T-helper 1 cell treated with Interleukin-12 subunit alpha and Interleukin-12 subunit beta and Interleukin-4 antibody, amounts not matched to agents 30 μg/mL and 1 μg/mL, for 36 hours (primary cell): ENCODE data around the gene SHOX.
"Not testable (repeated sequence)": the region's sequence is repeated elsewhere in the genome, so short reads cannot be mapped to it uniquely, and the experiment has no call there.

Source experiments
- H3K27ac Mint-ChIP-seq: one replicate; pipeline ENCODE4 v1.8.0; 2021; ENCODE audit warnings: mild to moderate bottlenecking, mixed read lengths
- H3K27me3 Mint-ChIP-seq: one replicate; pipeline ENCODE4 v1.8.0; 2021; ENCODE audit warnings: low read depth, mixed read lengths
- H3K36me3 Mint-ChIP-seq: one replicate; pipeline ENCODE4 v1.8.0; 2021; ENCODE audit warnings: low read depth, mixed read lengths
- H3K4me1 Mint-ChIP-seq: one replicate; pipeline ENCODE4 v1.8.0; 2021; ENCODE audit warnings: low read depth, mixed read lengths
- H3K4me3 Mint-ChIP-seq: one replicate; pipeline ENCODE4 v1.8.0; 2021; ENCODE audit warnings: mild to moderate bottlenecking, moderate library complexity, mixed read lengths
- H3K9me3 Mint-ChIP-seq: one replicate; pipeline ENCODE4 v1.8.0; 2021; ENCODE audit warnings: mixed read lengths

SHOX gene

GRCh38 chrX:639151-639550 lies 8.6 kb downstream of the SHOX start:
- Mint-ChIP-seq H3K4me1 (no peaks in the 10 kb centered on the region), H3K27ac (no peak overlapping the region), H3K4me3 (no peak overlapping the region), H3K27me3 (peaks cover 44% of the 10 kb centered on the region), H3K9me3 (no peaks in the 10 kb centered on the region), H3K36me3 (peaks cover 2% of the 10 kb centered on the region)

GRCh38 chrX:640641-641040 lies 10.1 kb downstream of the SHOX start:
- H3K36me3 Mint-ChIP-seq = peaks cover 2% of the 10 kb centered on the region
- H3K4me1 Mint-ChIP-seq = no peaks in the 10 kb centered on the region
- H3K4me3 Mint-ChIP-seq = no peak overlapping the region
- H3K9me3 Mint-ChIP-seq = no peaks in the 10 kb centered on the region
- no peak overlapping the region for H3K27ac Mint-ChIP-seq
- peaks cover 44% of the 10 kb centered on the region for H3K27me3 Mint-ChIP-seq

GRCh38 chrX:641671-642435 lies 11.3 kb downstream of the SHOX start:
- Mint-ChIP-seq H3K4me1 (no peaks in the 10 kb centered on the region), H3K27ac (no peak overlapping the region)

GRCh38 chrX:642436-643240 lies 12.0 kb downstream of the SHOX start:
- no peak overlapping the region for H3K27ac Mint-ChIP-seq
- H3K4me1 Mint-ChIP-seq = no peaks in the 10 kb centered on the region
- no peaks in the 10 kb centered on the region for H3K9me3 Mint-ChIP-seq
- H3K36me3 Mint-ChIP-seq = peaks cover 2% of the 10 kb centered on the region
- peaks cover 38% of the 10 kb centered on the region for H3K27me3 Mint-ChIP-seq
- no peak overlapping the region for H3K4me3 Mint-ChIP-seq

More at GRCh38 chrX:641671-642435, 11.3 kb downstream of the SHOX start:
- Mint-ChIP-seq H3K4me3 (no peak overlapping the region), H3K36me3 (peaks cover 2% of the 10 kb centered on the region), H3K9me3 (no peaks in the 10 kb centered on the region), H3K27me3 (peaks cover 46% of the 10 kb centered on the region)

GRCh38 chrX:643241-643595 lies 12.6 kb downstream of the SHOX start:
- Mint-ChIP-seq H3K27ac (no peak overlapping the region), H3K27me3 (peaks cover 33% of the 10 kb centered on the region), H3K9me3 (no peaks in the 10 kb centered on the region), H3K36me3 (peaks cover 2% of the 10 kb centered on the region), H3K4me1 (no peaks in the 10 kb centered on the region), H3K4me3 (no peak overlapping the region)

GRCh38 chrX:643911-644303 lies 13.3 kb downstream of the SHOX start:
- no peaks in the 10 kb centered on the region for H3K9me3 Mint-ChIP-seq
- no peak overlapping the region for H3K4me3 Mint-ChIP-seq
- no peak overlapping the region for H3K27ac Mint-ChIP-seq
- H3K36me3 Mint-ChIP-seq = peaks cover 2% of the 10 kb centered on the region
- no peaks in the 10 kb centered on the region for H3K4me1 Mint-ChIP-seq
- peaks cover 28% of the 10 kb centered on the region for H3K27me3 Mint-ChIP-seq

GRCh38 chrX:644304-645281 lies 14.0 kb downstream of the SHOX start:
- Mint-ChIP-seq H3K36me3 (no peaks in the 10 kb centered on the region), H3K4me1 (no peaks in the 10 kb centered on the region), H3K27me3 (peaks cover 21% of the 10 kb centered on the region), H3K4me3 (no peak overlapping the region), H3K9me3 (no peaks in the 10 kb centered on the region), H3K27ac (no peak overlapping the region)

- Mint-ChIP-seq H3K4me1 (no peaks in the 10 kb centered on the region), H3K27ac (no peak overlapping the region), H3K27me3 (peaks cover 13% of the 10 kb centered on the region), H3K36me3 (no peaks in the 10 kb centered on the region), H3K9me3 (no peaks in the 10 kb centered on the region), H3K4me3 (no peak overlapping the region)
Observed at GRCh38 chrX:646228-646495, 15.6 kb downstream of the SHOX start.

GRCh38 chrX:646796-647195 lies 16.2 kb downstream of the SHOX start:
- no peaks in the 10 kb centered on the region for H3K36me3 Mint-ChIP-seq
- H3K27me3 Mint-ChIP-seq = peaks cover 13% of the 10 kb centered on the region
- H3K9me3 Mint-ChIP-seq = no peaks in the 10 kb centered on the region
- no peak overlapping the region for H3K4me3 Mint-ChIP-seq
- no peaks in the 10 kb centered on the region for H3K4me1 Mint-ChIP-seq
- no peak overlapping the region for H3K27ac Mint-ChIP-seq

GRCh38 chrX:649166-649565 lies 18.6 kb downstream of the SHOX start:
- peaks cover 13% of the 10 kb centered on the region for H3K27me3 Mint-ChIP-seq
- H3K9me3 Mint-ChIP-seq = no peaks in the 10 kb centered on the region
- H3K27ac Mint-ChIP-seq = no peak overlapping the region
- no peaks in the 10 kb centered on the region for H3K36me3 Mint-ChIP-seq
- no peak overlapping the region for H3K4me3 Mint-ChIP-seq
- no peaks in the 10 kb centered on the region for H3K4me1 Mint-ChIP-seq

GRCh38 chrX:650324-650723 lies 19.7 kb downstream of the SHOX start:
- H3K27ac Mint-ChIP-seq = no peak overlapping the region
- no peaks in the 10 kb centered on the region for H3K36me3 Mint-ChIP-seq
- H3K27me3 Mint-ChIP-seq = peaks cover 7% of the 10 kb centered on the region
- H3K4me3 Mint-ChIP-seq = no peak overlapping the region
- H3K9me3 Mint-ChIP-seq = no peaks in the 10 kb centered on the region
- no peaks in the 10 kb centered on the region for H3K4me1 Mint-ChIP-seq

- H3K4me1 Mint-ChIP-seq = no peaks in the 10 kb centered on the region
- H3K27me3 Mint-ChIP-seq = peaks cover 7% of the 10 kb centered on the region
- H3K4me3 Mint-ChIP-seq = no peak overlapping the region
- no peaks in the 10 kb centered on the region for H3K9me3 Mint-ChIP-seq
- H3K27ac Mint-ChIP-seq = no peak overlapping the region
- H3K36me3 Mint-ChIP-seq = no peaks in the 10 kb centered on the region
Observed at GRCh38 chrX:650811-651210, 20.2 kb downstream of the SHOX start.

- H3K4me1 Mint-ChIP-seq, H3K27me3 Mint-ChIP-seq, H3K4me3 Mint-ChIP-seq, H3K27ac Mint-ChIP-seq, H3K36me3 Mint-ChIP-seq, H3K9me3 Mint-ChIP-seq: not testable (repeated sequence)
Observed at GRCh38 chrX:651922-652321, 21.3 kb downstream of the SHOX start.

GRCh38 chrX:652341-652741 lies 21.8 kb downstream of the SHOX start:
- no peaks in the 10 kb centered on the region for H3K9me3 Mint-ChIP-seq
- no peak overlapping the region for H3K4me3 Mint-ChIP-seq
- H3K36me3 Mint-ChIP-seq = no peaks in the 10 kb centered on the region
- no peak overlapping the region for H3K27ac Mint-ChIP-seq
- no peaks in the 10 kb centered on the region for H3K4me1 Mint-ChIP-seq
- no peaks in the 10 kb centered on the region for H3K27me3 Mint-ChIP-seq
